GM19043 (cell line): ENCODE measurements around the gene KLHL29.

ENCODE experiments used
- ATAC-seq: cut with Tn5 transposase; IDR thresholded peaks from one replicate; pipeline ENCODE4 v1.9.1; 2021; ENCODE audit warnings: low read depth; ENCODE audit not compliant: unreplicated experiment

Gene KLHL29

DNA sequence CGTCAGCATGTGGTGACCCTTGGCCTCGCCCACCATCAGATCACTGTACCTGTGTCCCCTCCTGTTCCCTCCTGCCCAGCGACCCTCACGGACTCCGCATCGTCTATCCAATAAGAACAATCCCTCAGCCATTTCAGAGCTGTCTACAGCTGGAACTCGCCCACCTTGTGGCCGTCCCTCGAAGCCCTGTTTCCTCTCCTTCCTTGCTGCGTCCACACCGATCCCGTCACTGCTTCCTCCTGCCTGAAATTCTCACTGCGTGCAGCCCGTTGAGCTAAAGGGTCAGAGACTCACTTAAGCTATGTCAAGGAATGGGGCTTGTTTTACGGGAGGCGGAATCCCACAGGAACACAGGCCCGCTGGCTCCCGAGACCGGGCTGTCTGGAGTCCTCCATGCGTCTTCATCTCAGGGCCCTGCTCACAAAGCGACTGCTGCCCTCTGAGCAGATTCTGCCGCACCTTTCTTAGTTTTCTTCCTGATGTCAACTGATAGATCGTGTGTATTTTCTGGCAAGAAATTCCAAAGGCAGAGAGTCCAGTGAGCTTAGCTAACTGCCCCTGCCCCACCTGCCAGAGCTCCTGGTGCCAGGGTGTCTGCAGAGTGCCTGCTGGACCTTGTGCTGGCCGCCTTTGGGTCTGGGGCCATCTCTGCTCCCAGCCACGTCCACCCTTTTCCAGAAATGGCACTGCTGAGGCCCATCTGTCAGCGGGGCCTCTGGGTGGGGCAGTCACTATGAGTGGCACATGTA lies 35.3 kb downstream of the KLHL29 start:
- no peak for ATAC-seq

DNA sequence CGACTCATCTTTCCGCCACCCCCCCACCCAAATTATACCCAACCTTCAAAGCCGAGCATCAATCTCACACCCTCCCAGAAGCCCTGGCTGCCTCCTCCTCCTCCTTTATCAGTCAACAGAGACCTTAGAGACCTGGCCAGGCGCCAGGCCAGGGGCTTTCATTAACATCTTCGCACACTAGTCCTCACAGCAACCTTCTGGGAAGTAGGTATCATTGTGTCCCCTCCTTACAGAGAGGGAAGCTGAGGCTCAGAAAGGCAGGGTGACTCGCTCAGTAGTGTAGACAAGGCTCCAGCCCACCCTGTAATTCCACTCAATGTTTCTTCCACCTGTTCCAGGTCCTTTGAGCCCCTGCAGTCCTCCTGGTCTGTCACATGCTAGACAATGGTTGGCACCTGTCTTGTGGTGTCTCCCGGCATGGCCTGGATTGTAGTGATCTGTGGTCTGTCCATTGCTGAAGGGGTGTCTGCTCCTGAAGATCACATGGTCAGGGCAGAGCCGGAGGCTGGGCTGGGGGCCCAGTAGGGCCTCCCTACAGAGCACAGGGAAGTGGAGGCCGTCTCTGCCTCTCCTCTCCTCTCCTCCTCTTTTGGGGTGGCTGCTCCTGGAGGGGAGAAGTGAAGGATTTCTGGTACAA lies 36.0 kb downstream of the KLHL29 start:
- ATAC-seq, result no peak

DNA sequence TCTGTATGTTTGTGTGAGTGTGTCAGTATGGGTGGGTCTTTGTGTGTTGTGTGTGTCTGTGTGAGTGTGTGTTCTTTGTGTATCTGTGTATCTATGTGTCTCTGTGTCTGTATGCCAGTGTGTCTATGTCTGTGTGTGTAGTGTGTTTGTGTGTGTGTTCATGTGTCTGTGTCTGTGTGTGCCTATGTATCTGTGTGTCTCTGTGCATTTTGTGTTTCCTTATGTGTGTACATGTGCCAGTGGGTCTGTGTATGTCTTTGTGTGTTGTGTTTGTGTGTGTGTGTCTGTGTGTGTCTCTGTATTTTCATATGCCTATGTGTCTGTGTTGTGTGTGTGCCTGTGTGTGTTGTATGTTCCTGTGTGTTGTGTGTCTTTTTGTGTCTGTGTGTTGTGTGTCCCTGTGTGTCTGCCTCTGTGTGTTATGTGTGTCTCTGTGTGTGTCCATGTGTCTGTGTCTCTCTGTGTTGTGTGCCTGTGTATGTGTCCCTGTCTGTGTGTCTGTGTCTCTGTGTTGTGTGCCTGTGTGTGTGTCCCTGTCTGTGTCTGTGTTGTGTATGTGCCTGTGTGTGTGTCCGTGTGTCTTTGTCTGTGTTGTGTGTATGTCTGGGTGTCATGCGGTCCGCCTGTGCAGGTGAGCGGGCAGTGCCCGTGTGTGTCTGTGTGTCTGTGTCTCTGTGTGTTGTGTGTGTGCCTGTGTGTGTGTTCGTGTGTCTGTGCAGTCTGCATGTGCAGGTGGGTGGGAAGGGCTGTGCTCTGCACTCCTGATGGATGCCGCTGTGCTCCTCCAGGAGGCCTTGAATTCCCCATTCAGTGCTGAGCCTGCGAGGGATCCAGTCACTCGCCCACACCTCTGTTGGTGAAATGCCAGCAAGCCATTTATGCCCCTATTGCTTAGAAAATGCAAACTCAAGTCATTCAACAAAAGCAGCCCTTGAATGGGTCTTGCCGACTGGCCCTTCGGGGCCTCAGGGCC lies 37.4 kb downstream of the KLHL29 start:
- no peak for ATAC-seq

DNA sequence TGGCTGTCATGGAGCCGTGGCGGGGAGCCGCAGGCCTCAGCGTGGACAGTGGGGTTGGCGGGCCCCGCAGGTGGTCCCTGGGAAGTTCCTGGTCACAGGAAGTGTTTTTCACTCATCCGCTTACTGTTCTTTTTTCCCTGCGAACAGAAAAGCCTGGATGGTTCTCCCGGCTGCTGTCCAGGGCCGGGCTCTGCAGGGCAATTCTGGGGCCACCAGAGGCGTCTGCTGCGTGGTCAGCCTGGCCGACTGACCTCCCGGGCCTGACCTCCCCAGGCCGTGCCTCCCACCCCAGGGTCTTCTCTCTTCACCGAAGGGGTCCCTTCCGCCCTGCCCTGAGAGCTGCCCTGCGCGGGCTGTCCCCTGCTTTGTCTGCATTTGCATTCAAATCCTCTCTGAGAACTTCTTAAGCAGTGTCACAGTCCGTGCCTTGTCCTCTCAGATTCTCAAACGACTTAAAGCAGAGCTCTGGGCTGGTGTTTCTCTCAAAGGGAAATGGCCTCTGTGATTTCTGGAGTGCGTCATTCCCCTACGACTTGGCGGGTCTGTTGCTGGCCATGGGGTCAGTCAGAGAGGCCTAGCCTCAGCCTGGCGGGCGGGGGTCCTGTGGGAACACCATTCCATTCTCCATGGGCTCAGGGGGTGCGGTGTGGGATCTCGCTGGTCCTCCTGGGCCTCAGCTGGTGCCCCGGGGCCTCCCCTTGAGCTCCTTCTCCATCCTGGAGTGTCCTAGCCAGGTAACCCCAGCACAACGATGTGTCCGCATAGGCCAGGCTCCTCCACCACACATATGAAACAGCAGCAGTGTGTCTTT lies 38.3 kb downstream of the KLHL29 start:
- no peak for ATAC-seq

DNA sequence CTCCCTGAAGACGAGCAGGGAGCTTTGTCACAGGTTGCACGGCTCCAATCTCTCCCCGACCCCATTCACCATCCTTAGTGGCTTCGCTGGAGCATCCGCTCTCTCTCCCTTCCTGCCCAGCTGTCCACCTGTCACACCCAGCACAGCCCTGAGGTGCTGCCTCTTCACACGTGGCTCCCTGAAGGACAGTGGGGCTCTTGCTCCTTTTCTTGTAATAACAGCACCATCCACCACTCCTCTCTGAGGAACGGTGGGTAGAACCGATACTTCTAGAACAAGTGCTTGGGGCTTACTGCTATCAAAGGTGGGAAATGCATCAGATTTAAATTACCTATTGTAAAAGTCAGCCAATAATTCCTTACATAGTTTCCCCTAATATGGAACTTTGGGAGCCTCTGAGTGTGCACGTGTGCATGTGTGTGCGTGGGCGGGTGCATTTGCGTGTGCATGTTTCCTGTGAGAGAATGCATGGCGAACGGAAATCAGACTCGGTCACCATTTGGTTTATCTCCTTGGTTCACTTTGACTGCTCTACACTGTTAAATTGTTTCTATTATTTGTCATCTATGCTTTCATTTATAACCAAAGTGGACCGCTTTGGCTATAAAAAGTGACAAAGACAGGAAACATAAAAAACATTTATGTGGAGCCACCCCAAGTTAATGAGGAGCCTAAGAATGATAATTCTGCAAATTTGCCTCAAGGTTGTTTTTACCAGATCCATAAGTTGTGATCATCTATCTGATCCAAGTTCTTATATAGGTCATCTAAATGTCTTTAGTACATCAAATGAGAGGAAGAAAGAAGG lies 39.1 kb downstream of the KLHL29 start:
- no peak for ATAC-seq

DNA sequence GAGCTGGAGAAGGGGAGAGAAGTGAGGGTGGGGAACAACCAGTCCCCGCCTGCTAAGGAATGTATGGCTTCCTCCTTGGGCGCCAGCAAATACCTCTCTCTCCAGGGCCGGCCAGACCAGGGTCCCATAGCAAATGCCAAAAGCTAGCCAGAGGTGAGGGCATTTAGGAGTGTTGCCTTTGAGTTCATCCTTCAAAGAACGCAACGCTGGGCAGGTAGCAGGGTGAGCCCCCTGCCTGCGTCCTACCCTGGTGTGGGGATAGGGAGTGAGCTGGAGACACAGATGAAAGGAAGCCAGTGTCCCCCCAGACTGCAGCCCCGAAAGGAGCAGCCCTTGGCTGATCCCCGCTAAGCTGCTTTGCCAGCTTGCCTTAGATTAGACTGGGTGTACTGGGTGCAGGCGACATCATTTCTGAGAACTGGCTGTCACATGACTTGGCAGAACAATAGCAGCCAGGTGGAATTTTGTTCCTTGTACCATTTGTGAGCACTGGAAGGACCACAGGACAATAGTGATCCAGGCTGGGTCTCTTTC lies 40.4 kb downstream of the KLHL29 start:
- ATAC-seq, result no peak

DNA sequence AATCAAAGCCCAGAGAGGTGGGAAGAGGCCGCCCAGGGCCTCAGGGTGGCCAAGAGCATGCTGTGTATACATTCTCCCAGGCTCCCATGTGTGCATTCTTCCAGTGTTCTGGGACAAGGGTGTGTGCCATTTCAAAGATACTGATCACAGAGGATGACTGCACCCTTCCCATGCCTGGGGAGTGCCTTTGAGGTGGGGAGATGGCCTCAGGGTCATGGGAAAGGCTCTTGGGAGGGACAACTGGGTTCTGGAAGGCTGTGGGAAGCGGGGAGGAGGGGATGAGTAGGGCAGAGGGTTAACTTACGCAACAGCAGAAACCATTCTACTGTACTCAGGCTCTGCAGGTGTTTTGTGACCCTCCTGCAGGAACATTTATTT lies 40.9 kb downstream of the KLHL29 start:
- no peak for ATAC-seq

DNA sequence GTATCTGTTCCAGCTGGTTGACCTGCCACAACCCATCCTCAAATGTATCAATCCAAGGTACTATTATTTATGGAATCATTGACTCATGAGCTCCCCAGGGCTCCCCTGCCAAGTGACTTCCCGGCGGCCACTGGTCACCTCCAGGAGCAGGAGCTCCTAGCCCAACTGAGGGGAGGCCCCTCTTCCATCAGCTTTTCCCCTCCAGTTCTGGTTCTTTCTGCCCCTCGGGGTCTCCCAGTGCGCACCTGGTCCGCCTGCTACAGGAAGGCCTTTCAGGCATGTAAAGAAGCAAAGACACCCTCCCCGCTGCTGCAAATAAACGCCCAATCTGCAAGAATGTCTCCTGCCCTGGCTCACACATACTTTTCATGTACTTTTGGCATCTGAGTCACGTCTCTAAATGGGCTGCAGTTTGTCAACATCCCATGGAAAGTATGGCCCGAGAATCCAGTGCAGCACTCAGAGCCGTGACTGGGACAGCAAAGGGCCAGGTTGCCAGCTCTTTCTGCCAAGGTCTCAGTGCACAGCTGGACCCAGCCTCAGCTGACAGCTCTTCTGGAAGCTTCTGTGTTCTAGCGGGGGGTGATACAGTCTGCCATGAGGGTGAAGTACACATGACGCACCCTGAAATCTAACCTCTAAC lies 41.4 kb downstream of the KLHL29 start:
- no peak for ATAC-seq

DNA sequence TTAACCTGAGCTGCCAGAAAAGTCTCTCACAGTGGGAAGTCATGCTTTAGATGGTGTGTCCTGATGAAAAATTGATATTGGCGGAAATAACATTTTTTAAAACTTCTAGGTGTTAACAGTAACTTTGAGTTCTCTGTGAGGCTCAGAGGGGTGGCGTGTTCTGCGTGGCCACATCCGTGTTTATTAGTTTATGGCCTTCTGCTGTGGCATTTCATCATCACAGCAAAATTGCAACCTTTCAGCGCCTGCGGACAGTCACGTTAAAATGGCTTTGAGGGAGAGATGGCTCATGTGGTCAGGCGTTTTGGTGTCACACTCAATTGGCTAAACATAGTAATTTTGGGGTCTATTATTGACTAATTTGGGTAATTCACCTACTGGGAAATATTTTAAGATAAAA lies 42.4 kb downstream of the KLHL29 start:
- no peak for ATAC-seq

DNA sequence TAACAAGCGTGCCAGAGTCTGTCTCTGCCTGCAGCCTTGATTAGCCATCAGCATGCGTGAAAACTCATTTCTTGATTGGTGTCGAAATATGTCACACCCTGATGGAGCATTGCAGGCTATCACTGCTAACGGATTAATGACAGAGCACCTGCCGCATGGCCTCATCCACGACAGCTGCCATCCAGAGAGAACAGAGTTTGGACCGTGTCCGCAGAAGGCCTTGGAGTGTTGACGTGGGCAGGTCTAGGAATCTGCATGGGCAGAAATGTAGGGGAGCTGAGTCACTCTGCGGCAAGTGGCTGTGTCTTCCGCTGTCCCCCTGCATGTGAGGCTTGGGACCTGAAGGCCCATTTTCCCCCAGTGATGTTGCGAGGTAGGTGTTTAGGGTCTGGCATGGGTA lies 43.0 kb downstream of the KLHL29 start:
- ATAC-seq, result no peak

DNA sequence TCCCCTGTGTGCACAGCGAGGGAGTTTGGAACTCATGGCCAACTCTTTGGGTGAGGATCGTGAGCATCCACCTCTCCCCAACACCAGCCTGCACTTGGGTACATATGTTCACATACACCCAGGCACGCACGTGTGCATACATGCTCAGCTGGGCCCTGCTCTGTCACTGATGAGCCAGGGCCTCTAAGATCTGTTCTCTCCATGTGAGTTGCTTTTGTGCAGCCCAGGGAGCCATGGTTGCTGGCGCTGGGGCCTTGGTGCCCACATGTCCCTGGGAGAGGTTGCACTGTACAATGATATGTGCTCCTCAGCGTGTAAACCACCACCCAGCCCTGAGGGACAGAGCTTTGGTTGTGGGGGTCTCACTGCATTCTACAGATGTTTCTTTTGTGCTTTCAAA lies 44.1 kb downstream of the KLHL29 start:
- ATAC-seq, result no peak

DNA sequence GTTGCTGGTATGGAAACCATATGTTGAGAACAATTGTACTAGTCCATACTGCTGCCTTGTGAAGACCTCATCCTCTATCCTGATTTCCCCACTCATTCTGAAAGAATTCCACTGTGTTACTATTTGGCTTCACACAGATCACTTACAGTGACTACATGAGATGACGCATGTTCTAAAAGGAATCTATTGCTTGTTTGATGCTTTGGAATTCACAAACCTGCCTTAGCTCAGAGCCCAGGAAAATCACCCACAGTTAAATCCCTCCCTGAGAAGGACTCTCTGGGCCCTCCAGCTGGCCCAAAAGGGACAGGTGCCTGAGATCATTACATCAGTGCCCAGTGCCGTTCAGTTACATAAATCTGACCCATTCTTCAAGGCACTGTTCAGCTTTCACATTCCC lies 45.3 kb downstream of the KLHL29 start:
- ATAC-seq, result no peak

DNA sequence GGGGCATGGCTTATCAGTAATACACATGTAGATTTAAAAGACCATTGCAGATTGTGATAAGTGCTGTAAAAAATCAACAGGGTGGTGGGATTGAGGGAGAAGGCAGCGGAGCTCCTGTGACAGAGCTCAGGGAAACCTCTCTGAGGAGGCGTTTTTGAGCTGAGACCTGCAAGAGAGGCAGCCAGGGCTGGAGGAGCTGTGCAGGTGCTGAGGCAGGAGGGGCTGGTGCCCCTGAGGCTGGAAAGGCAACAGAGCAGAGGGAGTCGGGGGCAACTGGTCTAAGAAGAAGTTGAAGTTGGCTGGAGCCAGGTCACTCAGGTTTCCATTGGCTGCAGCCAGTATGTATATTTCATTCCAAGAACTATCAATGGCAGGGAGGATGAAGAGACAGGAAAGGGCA lies 47.6 kb downstream of the KLHL29 start:
- no peak for ATAC-seq

DNA sequence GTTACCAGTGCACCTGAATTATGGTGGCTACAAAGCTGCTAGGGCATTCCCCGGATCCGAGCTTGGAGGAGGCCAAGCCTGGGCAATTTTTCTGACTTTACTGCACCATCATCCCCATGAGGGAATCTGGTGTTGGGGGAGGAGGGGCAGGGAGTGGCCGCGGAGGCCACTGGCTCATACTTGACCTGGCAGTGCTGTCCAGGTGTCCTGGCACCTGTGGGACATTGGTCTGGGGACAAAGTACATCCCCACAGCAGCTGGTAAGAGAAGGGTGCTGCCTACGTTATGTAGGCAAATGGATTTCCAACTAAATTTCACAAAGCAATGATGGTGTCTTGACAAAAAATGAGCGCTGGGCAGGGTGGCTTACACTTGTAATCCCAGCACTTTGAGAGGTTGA lies 48.3 kb downstream of the KLHL29 start:
- no peak for ATAC-seq

DNA sequence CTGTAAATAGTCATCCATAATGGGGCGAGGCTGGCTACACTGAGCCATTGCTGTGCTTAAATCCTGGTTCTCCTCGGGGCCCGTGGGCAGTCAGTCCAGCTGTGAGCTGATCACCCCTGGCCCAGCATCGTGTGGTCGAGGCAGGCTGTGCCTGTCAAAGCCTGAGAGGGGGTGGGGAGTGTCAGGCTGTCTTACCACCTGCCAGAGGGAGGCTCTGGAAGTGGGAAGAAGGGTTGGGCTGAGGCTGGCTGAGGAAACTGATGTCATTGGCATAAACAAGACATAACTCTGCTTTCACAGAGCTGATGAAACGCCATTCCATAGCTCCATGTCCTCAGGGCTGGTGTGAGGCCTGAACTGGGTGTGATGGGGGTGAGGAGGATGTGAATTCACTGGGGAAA lies 49.7 kb downstream of the KLHL29 start:
- ATAC-seq, result no peak

DNA sequence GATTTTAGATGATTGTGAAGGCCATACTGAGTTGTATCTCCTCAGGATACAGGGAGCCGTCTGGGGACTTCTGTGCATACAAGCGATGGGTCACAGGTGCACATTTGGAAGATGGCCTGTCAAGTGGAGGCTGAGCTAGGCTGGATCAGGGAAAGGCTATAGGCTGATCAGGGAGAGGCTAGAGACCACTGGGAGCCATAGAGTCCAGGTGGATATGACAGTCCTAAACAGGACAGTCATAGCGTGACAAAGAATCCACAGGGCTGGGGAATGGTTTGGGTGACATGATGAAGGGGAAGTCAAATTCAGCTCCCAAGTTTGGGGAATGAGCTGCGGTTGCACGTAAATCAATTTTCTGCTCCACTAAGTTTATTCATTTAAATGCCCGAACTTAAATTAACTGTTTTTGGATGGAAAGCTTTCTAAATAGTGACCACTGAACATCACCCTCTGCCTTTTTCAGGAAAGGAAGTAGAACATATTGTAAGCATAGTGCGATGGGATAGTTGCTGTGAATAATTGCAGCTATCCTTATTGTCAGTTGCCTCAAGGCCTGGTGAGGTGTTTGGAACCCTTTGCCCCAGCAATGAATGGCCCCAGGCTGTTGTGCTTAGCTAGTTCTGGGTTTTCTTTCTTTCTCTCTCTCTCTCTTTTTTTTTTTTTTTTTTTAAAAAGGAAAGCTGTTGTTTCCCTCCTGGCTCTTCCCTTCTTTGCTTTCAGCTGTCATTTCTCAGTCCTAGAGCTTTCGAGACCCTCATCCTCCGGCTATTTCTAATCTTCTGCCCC lies 50.5 kb downstream of the KLHL29 start:
- ATAC-seq, result no peak

DNA sequence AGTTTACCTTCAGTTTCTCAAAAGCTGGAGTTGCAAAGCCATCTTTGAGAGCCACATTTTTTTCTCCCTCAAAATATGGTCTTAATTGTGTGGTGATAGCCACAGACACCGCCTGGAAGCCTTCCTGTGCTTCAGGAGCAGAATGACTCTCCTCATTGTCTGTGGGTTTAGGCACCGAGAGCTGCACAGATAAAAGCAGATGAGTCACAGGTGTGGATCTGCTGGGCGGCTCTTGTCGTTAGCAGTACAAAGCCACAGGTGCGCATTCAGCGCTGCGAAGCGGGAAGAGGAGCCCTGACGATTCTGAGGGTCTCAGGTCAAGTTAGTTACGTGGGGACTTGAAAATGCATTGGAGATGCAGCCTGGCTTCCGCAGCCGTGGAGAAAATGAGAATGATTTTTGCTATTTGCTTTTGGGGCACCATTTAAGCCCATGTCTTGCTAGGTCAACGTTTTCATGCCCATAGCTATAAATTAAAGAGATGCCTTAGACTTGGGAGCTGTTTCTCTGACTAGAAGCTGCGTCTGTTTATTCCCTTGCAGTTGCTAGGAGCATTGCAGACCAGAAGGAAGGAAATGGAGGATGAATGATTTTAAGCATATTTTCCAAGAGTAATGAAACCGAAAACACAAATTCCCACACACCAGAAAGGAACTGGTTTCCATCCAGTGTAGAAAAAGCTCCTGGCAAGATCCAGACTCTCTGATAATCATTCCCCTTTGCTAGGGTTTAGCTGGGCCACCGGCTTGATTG lies 51.5 kb downstream of the KLHL29 start:
- ATAC-seq, result no peak

DNA sequence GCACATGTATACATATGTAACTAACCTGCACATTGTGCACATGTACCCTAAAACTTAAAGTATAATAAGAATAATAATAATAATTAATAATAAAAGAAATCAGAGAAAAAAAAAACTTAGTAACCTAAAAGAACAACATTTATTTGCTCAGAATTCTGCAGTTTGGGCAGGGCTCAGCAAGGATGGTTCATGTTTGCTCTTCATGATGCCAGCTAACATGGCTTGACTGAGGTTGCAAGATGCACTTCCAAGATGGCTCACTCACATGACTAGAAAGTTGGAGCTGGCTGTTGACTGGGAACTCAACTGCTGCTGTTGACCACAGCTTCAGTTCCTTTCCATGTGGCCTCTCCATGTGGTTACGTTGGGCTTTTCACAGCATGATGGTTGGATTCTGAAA lies 56.4 kb downstream of the KLHL29 start:
- ATAC-seq, result no peak
